ENCODE measurements around the gene ARL13A.
"Not testable (repeated sequence)": the region's sequence is repeated elsewhere in the genome, so short reads cannot be mapped to it uniquely, and the experiment has no call there.

Gene ARL13A

DNA sequence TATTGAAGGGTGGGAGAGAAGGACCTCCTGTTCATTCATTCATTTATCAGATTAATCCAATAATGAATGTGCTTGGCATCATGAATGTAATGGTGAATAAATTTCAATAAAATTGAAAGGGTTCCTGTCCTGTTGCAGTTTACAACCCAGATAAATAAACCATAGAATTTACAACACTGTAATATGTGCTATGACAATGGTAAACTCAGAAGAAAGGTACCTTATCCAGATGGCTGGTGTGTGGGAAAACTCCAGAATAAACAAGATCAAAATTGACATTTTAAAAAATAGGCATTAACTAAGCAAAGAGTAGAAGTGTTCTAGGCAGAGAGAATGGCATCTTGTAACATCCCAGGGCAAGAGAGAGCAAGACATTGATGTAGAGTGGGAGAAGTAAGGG lies 15.3 kb downstream of the ARL13A start:
- no peak for DNase-seq (ENCODE audit: low spot score)

DNA sequence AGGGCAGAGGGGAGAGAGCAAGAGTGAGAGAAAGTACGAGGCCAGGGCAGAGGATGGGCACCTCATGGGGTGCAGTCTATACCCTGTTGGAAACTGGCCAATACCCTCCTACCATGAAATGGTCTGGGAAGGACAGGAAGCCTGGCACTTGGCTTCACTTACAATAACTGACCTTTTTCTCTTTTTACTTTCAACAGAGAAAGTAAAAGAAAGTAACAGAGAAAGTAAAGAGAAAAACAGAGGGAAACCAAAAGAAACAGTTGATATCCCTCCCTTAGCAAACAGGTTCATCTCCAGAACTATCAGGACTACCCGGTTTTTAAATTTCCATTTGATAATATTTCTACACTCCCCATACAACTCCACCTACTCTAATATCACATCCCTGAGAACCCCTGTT lies 20.6 kb downstream of the ARL13A start:
- DNase-seq (ENCODE audit: low spot score), result no peak

DNA sequence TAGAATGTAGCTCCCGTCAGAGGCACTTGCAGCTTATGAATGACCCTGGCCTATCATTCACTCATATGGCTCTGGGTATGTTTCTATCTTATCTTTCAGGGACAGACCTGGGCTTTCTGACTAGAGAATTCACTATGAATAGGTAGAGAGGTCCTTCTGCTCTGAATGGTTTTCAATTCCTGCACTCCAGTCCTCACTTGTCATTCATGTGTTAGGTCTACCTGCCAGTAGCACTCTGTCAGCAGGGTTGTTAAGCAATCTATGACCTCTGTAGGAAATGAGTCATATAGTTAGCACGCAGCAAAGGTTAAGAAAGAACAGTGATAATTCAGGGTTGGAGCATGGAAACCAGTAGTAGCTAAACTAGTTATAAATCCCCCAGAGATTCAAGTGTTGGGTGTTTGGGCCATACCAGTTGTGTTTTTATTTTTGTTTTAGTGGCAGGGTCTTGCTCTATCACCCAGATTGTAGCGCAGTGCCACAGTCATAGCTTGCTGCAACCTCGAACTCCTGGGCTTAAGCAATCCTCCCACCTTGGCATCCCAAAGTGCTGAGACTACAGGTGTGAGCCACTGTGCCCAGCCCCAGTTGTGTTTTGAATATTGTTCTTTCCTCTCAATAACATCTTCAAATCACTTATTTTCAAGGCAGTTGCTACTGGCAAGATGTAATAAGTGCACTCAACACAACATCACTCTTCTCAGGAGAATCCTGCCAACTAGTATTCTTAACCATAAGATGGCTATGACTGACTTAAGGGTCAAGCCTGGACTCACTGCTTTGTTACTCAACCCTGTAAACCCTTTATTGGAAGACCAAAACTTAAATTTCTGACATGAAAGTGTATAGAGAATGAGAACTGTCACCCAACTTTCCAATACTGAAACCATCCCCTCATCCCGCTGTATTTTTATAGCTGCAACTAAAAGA lies 25.1 kb downstream of the ARL13A start:
- DNase-seq (ENCODE audit: low spot score), result no peak

DNA sequence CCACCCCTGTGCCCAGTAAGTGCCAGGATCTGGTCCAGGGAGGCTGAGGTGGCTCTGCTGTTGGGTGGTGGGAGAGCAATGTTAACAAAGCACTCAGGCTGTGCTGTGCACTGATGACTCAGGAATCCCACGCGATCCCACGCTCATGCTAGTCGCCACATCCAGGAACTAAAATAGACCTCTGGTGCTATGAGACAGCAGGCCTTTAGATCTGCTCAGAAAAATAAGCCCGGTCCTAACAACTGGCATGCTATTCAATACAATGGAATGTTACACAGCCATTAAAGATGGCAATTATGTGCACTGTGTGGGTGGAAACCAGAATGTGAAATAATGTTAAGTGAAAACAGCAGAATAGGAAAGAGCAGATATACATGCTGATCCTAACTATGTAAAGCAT lies 26.0 kb downstream of the ARL13A start:
- DNase-seq (ENCODE audit: low spot score), result no peak

DNA sequence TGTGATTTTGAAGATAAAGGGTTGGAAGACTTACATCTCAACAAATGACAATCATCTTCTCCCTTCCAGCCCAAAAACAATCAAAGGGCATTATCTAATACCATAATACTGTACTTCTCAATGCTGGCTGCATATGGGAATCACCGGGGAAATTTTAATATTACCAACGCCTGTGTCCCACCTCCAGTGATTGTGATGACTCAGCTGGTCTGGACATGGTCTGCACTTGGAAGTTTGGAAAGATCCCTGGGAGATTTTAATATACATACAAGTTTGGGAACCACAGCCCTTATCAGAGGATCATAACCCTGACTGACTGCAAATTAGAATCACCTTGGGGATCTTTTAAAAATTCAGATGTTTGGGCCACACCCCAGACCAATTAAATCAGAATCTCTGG lies 29.9 kb downstream of the ARL13A start:
- DNase-seq (ENCODE audit: low spot score), result no peak

DNA sequence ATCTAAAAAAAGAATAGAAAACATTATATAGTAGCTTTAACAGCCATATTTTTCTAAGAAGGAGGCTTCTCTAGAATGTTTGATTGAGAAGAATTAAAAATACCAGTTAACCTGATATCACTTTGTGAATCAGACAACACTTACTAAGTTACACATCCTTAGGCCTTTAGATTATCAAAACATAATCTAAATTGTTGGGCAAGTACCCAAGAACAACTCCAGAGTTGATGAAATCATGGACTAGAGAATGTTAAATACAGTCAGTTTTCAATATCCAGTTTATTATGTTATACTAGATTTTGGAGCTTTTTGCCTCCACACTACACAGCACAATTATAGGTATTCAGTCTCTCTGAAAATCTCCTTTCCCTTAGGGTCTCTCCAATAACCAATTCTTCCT lies 39.6 kb downstream of the ARL13A start:
- no peak for DNase-seq (ENCODE audit: low spot score)

DNA sequence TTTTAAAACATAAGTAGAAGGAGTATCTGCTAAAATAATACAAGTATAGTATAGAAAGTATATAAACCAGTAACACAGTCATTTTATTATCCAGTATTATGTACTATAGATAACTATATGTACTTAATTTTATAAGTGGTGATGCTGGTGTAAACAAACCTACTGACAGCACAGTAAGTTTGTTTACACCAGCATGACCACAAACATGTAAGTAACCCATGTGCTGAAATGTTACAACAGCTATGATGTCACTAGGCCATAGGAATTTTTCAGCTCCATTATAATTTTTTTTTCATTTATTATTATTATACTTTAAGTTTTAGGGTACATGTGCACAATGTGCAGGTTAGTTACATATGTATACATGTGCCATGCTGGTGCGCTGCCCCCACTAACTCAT lies 42.5 kb downstream of the ARL13A start:
- DNase-seq (ENCODE audit: low spot score), result not testable (repeated sequence)

DNA sequence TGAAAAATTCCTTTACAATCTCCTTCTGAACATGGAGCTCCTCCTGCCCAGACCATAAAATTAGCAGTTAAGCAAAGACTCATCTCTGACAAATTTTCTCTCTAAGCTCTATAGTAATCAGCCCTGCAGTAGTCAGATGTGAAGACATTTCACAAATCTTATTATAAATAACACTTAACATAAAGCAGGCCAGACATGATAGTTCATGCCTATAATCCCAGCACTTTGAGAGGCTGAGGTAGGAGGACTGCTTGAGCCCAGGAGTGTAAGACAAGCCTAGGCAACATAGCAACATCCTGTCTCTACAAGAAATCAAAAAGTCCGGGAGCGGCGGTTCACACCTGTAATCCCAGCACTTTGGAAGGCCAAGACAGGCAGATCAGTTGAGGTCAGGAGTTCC lies 52.5 kb downstream of the ARL13A start:
- DNase-seq (ENCODE audit: low spot score), result no peak

DNA sequence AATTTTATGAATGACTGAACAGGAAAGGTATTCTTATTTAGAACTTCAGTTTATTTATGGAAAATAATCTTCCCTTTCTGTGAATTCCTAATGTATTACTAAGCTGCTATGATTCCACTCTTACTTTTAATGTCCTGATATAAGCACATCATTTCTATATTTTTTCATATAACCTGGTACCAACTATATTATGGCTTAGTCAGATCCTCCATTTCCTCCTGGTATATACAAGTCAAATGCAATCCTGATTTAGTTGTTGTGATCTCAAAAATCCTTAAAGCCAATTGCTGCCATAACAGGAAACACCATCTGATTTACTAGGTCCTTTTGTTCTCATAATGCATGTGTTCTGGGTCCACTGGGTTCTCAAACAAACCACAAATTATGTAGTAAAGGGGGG lies 55.6 kb downstream of the ARL13A start:
- no peak for DNase-seq (ENCODE audit: low spot score)

DNA sequence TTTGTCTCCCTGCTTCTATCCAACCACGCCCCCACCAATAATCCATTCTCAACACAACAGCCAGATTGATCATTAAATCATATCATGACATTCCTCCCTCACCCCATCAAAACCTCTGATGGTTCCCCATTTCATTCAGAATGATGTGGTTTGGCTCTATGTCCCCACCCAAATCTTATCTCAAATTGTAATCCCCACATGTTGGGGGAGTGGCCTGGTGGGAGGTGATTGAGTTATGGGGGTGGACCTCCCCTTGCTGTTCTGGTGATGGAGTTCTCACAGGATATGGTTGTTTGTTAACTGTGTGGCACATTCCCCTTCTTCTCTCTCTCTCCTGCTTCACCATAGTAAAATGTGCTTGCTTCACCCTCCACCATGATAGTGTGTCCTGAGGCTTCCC lies 59.1 kb downstream of the ARL13A start:
- DNase-seq (ENCODE audit: low spot score), result no peak

DNA sequence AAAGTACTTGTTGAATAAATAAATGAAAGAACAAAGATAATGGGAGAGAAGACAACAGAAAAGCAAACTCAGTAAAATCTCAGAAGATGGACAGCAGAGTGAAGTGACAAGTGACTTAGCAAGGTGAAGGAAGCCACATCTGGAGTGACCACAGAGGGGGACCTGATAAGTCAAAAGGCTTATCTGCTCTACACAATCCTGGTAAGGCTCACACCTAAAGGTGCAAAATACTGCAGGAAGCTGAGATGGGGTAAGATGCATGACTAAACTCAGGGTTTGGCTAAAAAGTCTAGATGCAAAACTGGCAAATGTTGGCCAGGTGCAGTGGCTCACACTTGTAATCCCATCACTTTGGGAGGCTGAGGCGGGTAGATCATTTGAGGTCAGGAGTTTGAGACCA lies 60.2 kb downstream of the ARL13A start:
- no peak for DNase-seq (ENCODE audit: low spot score)

DNA sequence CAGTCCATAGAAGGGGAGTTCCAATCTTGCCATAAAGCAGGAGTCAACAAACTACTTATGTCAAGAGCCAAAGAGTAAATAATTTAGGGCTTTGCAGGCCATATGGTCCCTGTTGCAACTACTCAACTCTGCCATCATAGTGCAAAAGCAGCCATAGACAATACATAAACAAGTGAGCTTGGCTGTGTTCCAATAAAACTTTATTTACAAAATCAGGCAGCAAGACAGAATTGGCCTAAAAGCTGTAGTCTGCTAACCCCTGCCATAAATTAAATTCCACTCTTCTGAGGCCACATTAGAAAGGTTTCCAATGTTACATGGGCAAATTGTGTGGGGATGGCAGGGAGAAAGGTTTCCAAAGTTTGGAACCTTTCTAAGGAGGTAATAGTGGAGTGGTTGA lies 67.7 kb downstream of the ARL13A start:
- no peak for DNase-seq (ENCODE audit: low spot score)

DNA sequence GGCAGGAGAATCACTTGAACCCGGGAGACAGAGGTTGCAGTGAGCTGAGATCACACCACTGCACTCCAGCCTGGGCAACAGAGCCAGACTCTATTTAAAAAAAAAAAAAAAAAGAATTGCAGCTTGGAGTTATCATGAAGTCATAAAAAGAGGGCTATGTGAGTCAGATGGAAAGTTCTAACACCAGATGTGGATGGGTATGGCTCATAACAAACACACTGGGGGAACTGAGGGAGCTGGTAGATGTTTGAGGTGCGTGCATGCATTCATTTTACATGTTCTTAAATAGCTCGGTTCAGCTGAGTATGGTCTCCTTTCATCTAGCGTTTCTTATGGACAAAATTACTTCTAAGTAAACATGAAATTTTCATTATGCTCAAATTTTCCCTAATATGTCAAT lies 70.7 kb downstream of the ARL13A start:
- DNase-seq (ENCODE audit: low spot score), result no peak

Measured in SK-N-DZ (cell line).